KOPT-K1 (cell line): ENCODE results near the gene IGSF5.

ENCODE experiments used
- H3K27ac ChIP-seq: fragments of 200-600 bp; sonication (generic); 2 replicates; pipeline ENCODE4 v1.5.1; 2016; ENCODE audit warnings: antibody characterized with exemption, mild to moderate bottlenecking, low read depth, low read length; ENCODE audit not compliant: poor library complexity, severe bottlenecking
- H3K36me3 ChIP-seq: fragments of 200-600 bp; sonication (generic); 2 replicates; pipeline ENCODE4 v1.5.1; 2017; ENCODE audit warnings: antibody characterized with exemption, mild to moderate bottlenecking, low read length, moderate library complexity; ENCODE audit not compliant: insufficient read depth
- H3K9me3 ChIP-seq: fragments of 200-600 bp; sonication (generic); 2 replicates; pipeline ENCODE4 v1.5.1; 2017; ENCODE audit warnings: antibody characterized with exemption, low read length, mild to moderate bottlenecking; ENCODE audit not compliant: insufficient read depth, poor library complexity, severe bottlenecking

Gene IGSF5

GRCh38 chr21:39775816-39776215, 30.8 kb downstream of the IGSF5 start:
- no peaks in the 10 kb centered on the region for H3K9me3 ChIP-seq
- H3K27ac ChIP-seq = no peak overlapping the region
- H3K36me3 ChIP-seq = no peaks in the 10 kb centered on the region

DNA sequence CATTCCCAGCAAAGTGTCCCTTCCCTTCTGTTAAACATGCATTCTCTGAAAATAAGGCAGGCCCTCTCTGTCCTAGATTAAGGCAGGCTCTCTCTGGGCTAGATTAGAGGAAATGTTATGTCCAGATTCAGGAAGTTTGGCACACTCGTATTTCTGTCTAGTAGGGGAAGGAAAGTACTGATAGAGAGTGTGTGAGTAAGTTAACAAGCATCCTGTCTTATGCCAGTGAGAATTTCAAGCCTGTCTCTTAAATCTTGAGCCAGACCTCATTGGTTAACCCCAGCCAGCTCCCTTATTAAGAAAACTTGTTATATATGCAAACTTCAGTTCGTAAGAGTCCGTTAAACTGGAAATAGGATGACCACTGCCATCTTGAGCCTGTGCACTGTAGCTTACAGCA, 31.6 kb downstream of the IGSF5 start:
- Histone ChIP-seq H3K36me3 (no peaks in the 10 kb centered on the region), H3K9me3 (no peaks in the 10 kb centered on the region), H3K27ac (no peak overlapping the region)

GRCh38 chr21:39781331-39781730, 36.3 kb downstream of the IGSF5 start:
- Histone ChIP-seq H3K27ac (no peak overlapping the region), H3K36me3 (no peaks in the 10 kb centered on the region), H3K9me3 (no peaks in the 10 kb centered on the region)

DNA sequence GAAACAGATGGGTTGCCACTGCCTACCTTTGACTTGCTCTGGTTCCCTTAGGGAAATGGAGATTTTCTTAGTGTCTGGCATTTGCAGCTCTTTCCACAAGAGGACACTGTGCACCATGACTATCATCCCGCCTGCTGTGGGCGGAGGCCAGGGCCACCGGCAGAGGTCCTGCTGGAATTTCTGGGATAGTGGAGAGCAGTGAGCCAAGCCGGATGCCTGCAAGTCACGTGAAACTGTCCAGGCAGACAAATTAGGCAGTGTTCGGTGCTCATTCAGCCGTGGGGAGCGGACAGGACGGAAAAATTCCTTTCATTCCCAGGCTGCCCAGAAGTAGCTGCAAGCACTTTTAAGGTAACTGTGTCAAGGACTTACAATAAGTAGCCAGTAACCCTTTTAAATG, 43.4 kb downstream of the IGSF5 start:
- no peaks in the 10 kb centered on the region for H3K9me3 ChIP-seq
- no peaks in the 10 kb centered on the region for H3K36me3 ChIP-seq
- H3K27ac ChIP-seq = no peak overlapping the region

GRCh38 chr21:39796466-39796865, 51.5 kb downstream of the IGSF5 start:
- H3K36me3 ChIP-seq = no peaks in the 10 kb centered on the region
- H3K27ac ChIP-seq = no peak overlapping the region
- H3K9me3 ChIP-seq = no peaks in the 10 kb centered on the region

DNA sequence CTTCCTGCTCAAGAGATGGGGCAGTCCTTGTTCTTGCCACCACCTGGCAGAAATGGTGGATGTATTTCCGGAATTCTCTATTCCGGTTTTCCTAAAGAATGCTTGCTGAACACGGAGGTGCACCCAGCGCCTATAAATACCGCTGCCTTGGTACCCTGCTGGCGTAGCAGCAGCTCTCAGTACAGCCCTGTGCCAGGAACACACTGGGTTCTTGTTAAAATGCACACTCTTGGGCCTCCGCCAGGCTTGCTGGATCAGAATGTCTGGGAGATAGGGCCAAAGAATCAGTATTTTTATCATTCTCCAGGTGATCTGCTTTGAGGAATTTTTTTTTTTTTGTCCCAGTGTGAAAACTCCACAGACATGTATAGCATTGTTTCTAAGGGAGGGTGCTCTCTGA, 54.2 kb downstream of the IGSF5 start:
- no peaks in the 10 kb centered on the region for H3K36me3 ChIP-seq
- H3K27ac ChIP-seq = no peak overlapping the region
- no peaks in the 10 kb centered on the region for H3K9me3 ChIP-seq

GRCh38 chr21:39800311-39800710, 55.3 kb downstream of the IGSF5 start:
- Histone ChIP-seq H3K27ac (no peak overlapping the region), H3K9me3 (no peaks in the 10 kb centered on the region), H3K36me3 (no peaks in the 10 kb centered on the region)

DNA sequence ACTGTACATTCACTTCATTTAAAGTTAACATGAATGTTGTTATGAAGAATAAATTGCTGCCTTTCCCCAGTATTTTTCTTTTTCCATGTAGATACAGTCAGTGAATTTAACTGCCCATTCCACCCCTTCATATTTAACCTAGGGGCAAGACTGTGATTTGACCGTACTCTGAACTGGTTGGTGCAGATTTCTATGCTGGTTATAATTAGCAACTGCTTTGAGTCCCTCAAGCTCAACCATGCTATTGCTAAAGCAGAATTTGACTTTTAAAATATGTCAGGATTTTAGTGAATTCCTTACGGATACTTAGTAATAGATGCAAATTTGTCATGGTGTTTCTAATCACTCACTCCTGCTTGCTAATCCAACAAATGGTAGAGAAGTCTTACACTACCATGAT, 57.2 kb downstream of the IGSF5 start:
- H3K9me3 ChIP-seq = no peaks in the 10 kb centered on the region
- no peaks in the 10 kb centered on the region for H3K36me3 ChIP-seq
- no peak overlapping the region for H3K27ac ChIP-seq

GRCh38 chr21:39803393-39803792, 58.4 kb downstream of the IGSF5 start:
- Histone ChIP-seq H3K36me3 (no peaks in the 10 kb centered on the region), H3K9me3 (no peaks in the 10 kb centered on the region), H3K27ac (no peak overlapping the region)

GRCh38 chr21:39804240-39804639, 59.3 kb downstream of the IGSF5 start:
- Histone ChIP-seq H3K36me3 (no peaks in the 10 kb centered on the region), H3K9me3 (no peaks in the 10 kb centered on the region), H3K27ac (no peak overlapping the region)

GRCh38 chr21:39805983-39806382, 61.0 kb downstream of the IGSF5 start:
- H3K9me3 ChIP-seq = no peaks in the 10 kb centered on the region
- no peaks in the 10 kb centered on the region for H3K36me3 ChIP-seq
- no peak overlapping the region for H3K27ac ChIP-seq

DNA sequence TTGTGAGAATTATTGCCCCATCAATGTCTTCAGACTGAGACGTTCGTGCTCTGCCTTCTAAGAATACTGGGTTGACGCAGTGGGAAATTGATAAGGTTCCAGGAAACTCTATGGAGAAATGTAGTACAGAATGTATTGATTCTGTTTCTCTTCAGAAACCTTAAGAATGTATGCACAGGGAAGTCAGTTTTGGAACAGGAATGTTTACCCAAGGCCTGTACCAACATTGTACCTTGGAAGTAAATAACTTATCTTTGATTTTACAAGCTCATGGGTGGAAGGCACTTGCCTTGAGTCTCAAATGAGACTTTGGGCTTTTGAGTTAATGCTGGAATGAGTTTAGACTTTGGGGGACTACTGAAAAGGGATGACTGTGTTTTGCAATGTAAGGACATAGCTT, 62.8 kb downstream of the IGSF5 start:
- Histone ChIP-seq H3K9me3 (no peaks in the 10 kb centered on the region), H3K36me3 (no peaks in the 10 kb centered on the region), H3K27ac (no peak overlapping the region)

- H3K9me3 ChIP-seq = no peaks in the 10 kb centered on the region
- no peak overlapping the region for H3K27ac ChIP-seq
- no peaks in the 10 kb centered on the region for H3K36me3 ChIP-seq
Observed at GRCh38 chr21:39809936-39810335, 65.0 kb downstream of the IGSF5 start.

GRCh38 chr21:39812983-39813382, 68.0 kb downstream of the IGSF5 start:
- Histone ChIP-seq H3K36me3 (no peaks in the 10 kb centered on the region), H3K27ac (no peak overlapping the region), H3K9me3 (no peaks in the 10 kb centered on the region)

- Histone ChIP-seq H3K36me3 (no peaks in the 10 kb centered on the region), H3K27ac (no peak overlapping the region), H3K9me3 (no peaks in the 10 kb centered on the region)
Observed at GRCh38 chr21:39818557-39818956, 73.6 kb downstream of the IGSF5 start.

DNA sequence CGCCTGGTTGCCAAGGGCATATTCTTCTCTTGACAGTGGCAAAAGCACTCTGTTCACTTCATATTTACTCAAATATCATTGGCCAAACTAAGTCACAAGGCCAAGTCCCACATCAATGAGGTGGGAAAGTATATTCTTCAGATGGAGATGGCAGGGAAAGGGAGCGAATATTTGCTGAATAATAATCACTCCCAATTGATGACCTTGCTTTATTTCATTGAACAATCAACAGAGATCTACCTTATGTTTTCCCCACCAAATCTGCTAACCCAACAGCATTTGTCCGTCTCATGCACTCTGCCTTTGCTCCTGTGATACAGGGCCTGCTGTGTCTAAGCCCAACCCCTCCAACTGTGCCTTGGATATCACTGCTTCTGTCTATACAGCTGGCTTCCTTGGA, 77.1 kb downstream of the IGSF5 start:
- no peaks in the 10 kb centered on the region for H3K36me3 ChIP-seq
- H3K9me3 ChIP-seq = no peaks in the 10 kb centered on the region
- no peak overlapping the region for H3K27ac ChIP-seq

- Histone ChIP-seq H3K9me3 (no peaks in the 10 kb centered on the region), H3K36me3 (no peaks in the 10 kb centered on the region)
Observed at GRCh38 chr21:39825250-39825649, 80.3 kb downstream of the IGSF5 start.

More at GRCh38 chr21:39825250-39825649, 80.3 kb downstream of the IGSF5 start:
- H3K27ac ChIP-seq = no peak overlapping the region
